HCT116 (cell line): ENCODE data around the gene LRCH2. TPM values are rescaled to one million over a fixed set of nuclear protein-coding genes. Genes with fewer than 3 reads are reported as not detected.

Experiments
- ATAC-seq: fragments of 200-7000 bp; cut with Tn5 transposase; 2 replicates; pipeline ENCODE4 v1.9.1; 2020; ENCODE audit warnings: mild to moderate bottlenecking, moderate library complexity
- BruUV-seq: library from RNA; stranded (reverse); fragments of 400-500 nt; replicated peaks from 2 replicates; lab custom pipeline; 2021; lab: Mats Ljungman, UMichigan
- CTCF ChIA-PET: fragments of 300-600 bp; sonication (Branson Sonifier 250); formaldehyde crosslinking; loops from one replicate; lab custom pipeline; 2021; ENCODE audit warnings: antibody characterized with exemption; lab: Charles Lee
- POLR2A ChIA-PET: fragments of 300-600, 350-600 bp; sonication (Branson Sonifier 250); formaldehyde crosslinking; loops from one replicate; lab custom pipeline; 2021; ENCODE audit warnings: antibody characterized with exemption; lab: Charles Lee
- RAD21 ChIA-PET, 2 experiments: fragments of 300-600 bp; sonication (Branson Sonifier 250); formaldehyde crosslinking; loops; one replicate each; lab custom pipeline; 2023; ENCODE audit warnings: low total read pairs in 2 of 2; ENCODE audit not compliant: uncharacterized antibody in 2 of 2, unreplicated experiment in 2 of 2, low non-redundant PET in 1 of 2; lab: Charles Lee
- DNase-seq: peaks from one replicate; pipeline ENCODE4 v3.0.0-alpha.2; 2010; ENCODE audit warnings: low read depth, low spot score
- H2AFZ ChIP-seq: fragments of 200-600 bp; shearing (Covaris generic), sonication (generic); 2 replicates; pipeline ENCODE4 v1.6.1; 2017; ENCODE audit warnings: low read depth, mixed run types, mixed read lengths, antibody characterized with exemption, low read length; ENCODE audit not compliant: poor library complexity, severe bottlenecking
- H3K27ac ChIP-seq: 2 replicates; pipeline ENCODE4 v1.5.1; 2012; ENCODE audit warnings: low read depth, low read length
- H3K27me3 ChIP-seq: fragments of 200-600 bp; sonication (generic); 2 replicates; pipeline ENCODE4 v1.6.1; 2016; ENCODE audit warnings: mixed run types, low read length, mixed read lengths; ENCODE audit not compliant: insufficient read depth
- H3K36me3 ChIP-seq, 2 experiments: fragments of 200-500 bp in 1 of 2; fragments of 200-600 bp in 1 of 2; sonication (Bioruptor generic) in 1 of 2; sonication (generic) in 1 of 2; 2 replicates each; pipeline versions ENCODE4 v1.5.1 to v1.6.1; 2014 to 2016; ENCODE audit warnings: low read length in 2 of 2, inconsistent platforms in 1 of 2, mixed read lengths in 1 of 2, mixed run types in 1 of 2; ENCODE audit not compliant: insufficient read depth in 2 of 2, control insufficient read depth in 1 of 2
- H3K4me1 ChIP-seq, 2 experiments: fragments of 200-600 bp in 1 of 2; sonication (generic) in 1 of 2; 2 replicates each; pipeline versions ENCODE4 v1.5.1 to v1.6.1; 2012 to 2017; ENCODE audit warnings: low read length in 2 of 2, inconsistent platforms in 1 of 2, mild to moderate bottlenecking in 1 of 2, mixed read lengths in 1 of 2, mixed run types in 1 of 2, moderate library complexity in 1 of 2; ENCODE audit not compliant: insufficient read depth in 2 of 2, control insufficient read depth in 1 of 2
- H3K4me2 ChIP-seq: fragments of 200-600 bp; sonication (generic); 2 replicates; pipeline ENCODE4 v1.6.1; 2017; ENCODE audit warnings: mixed run types, low read length, mixed read lengths
- H3K4me3 ChIP-seq, 2 experiments: fragments of 200-600 bp in 1 of 2; sonication (generic) in 1 of 2; replicated peaks in 1 of 2; 2 replicates each; pipeline ENCODE4 v1.5.1; 2011 to 2016; ENCODE audit warnings: low read length in 2 of 2, control low read depth in 1 of 2, low read depth in 1 of 2, mild to moderate bottlenecking in 1 of 2, mixed read lengths in 1 of 2, mixed run types in 1 of 2
- H3K79me2 ChIP-seq: fragments of 200-600 bp; sonication (generic); 2 replicates; pipeline ENCODE4 v1.6.1; 2017; ENCODE audit warnings: mild to moderate bottlenecking, mixed run types, low read length, moderate library complexity, mixed read lengths; ENCODE audit not compliant: insufficient read depth
- H3K9ac ChIP-seq: fragments of 200-600 bp; sonication (generic); 2 replicates; pipeline ENCODE4 v1.6.1; 2016; ENCODE audit warnings: low read length, mixed read lengths
- H3K9me2 ChIP-seq: fragments of 200-600 bp; sonication (generic), shearing (Covaris generic); 2 replicates; pipeline ENCODE4 v1.6.1; 2017; ENCODE audit warnings: mixed run types, mild to moderate bottlenecking, moderate library complexity; ENCODE audit not compliant: insufficient read depth
- H3K9me3 ChIP-seq, 2 experiments: fragments of 200-500 bp in 1 of 2; fragments of 200-600 bp in 1 of 2; sonication (Bioruptor generic) in 1 of 2; sonication (generic) in 1 of 2; 2 replicates each; pipeline ENCODE4 v1.6.1; 2014 to 2017; ENCODE audit warnings: low read length in 2 of 2, mixed read lengths in 2 of 2, inconsistent platforms in 1 of 2, low read depth in 1 of 2, mild to moderate bottlenecking in 1 of 2, mixed run types in 1 of 2, moderate library complexity in 1 of 2; ENCODE audit not compliant: control insufficient read depth in 1 of 2, insufficient read depth in 1 of 2
- H4K20me1 ChIP-seq: fragments of 200-600 bp; sonication (generic), shearing (Covaris generic); 2 replicates; pipeline ENCODE4 v1.6.1; 2017; ENCODE audit warnings: mixed run types, mild to moderate bottlenecking, moderate library complexity; ENCODE audit not compliant: insufficient read depth
- CEBPB ChIP-seq: IDR thresholded peaks from 2 replicates; pipeline ENCODE4 v1.6.1; 2012; ENCODE audit warnings: low read depth
- CTCF ChIP-seq, 3 experiments: fragments of 200-600 bp in 1 of 3; sonication (generic) in 1 of 3; IDR thresholded peaks in 2 of 3; conservative IDR thresholded peaks in 1 of 3; 2 replicates each; pipeline ENCODE4 v1.5.1; 2012 to 2017; ENCODE audit warnings: low read depth in 2 of 3, low read length in 2 of 3, antibody characterized with exemption in 1 of 3, borderline replicate concordance in 1 of 3, control low read depth in 1 of 3, mild to moderate bottlenecking in 1 of 3, mixed read lengths in 1 of 3, mixed run types in 1 of 3, moderate library complexity in 1 of 3; ENCODE audit not compliant: insufficient read depth in 1 of 3
- EGR1 ChIP-seq: IDR thresholded peaks from 2 replicates; pipeline ENCODE4 v1.6.1; 2012; ENCODE audit warnings: low read depth
- ELF1 ChIP-seq: IDR thresholded peaks from 2 replicates; pipeline ENCODE4 v1.6.1; 2012; ENCODE audit warnings: low read depth, borderline replicate concordance
- EZH2phosphoT487 ChIP-seq: fragments of 200-600 bp; IDR thresholded peaks from 2 replicates; pipeline ENCODE4 v1.6.1; 2018; ENCODE audit warnings: antibody characterized with exemption, borderline replicate concordance
- FOSL1 ChIP-seq: IDR thresholded peaks from 2 replicates; pipeline ENCODE4 v1.6.1; 2012; ENCODE audit warnings: low read depth
- SIN3A ChIP-seq: IDR thresholded peaks from 2 replicates; pipeline ENCODE4 v1.6.1; 2012; ENCODE audit warnings: low read depth
- SRF ChIP-seq: IDR thresholded peaks from 2 replicates; pipeline ENCODE4 v1.6.1; 2012; ENCODE audit warnings: low read depth
- ZFX ChIP-seq: fragments of 450-650 bp; IDR thresholded peaks from 2 replicates; pipeline ENCODE4 v1.6.1; 2017
- ZNF274 ChIP-seq: fragments of 200-500 bp; sonication (Bioruptor generic); IDR thresholded peaks from 2 replicates; pipeline ENCODE4 v1.6.1; 2014; ENCODE audit warnings: mild to moderate bottlenecking, low read depth, low read length, inconsistent platforms
- intact Hi-C: fragments of 100-400 bp; cut with micrococcal nuclease; formaldehyde crosslinking; loops from 2 replicates; pipeline ENCODE4 v1.10.0; 2022
- total RNA-seq: library from RNA; stranded (reverse); gene quantifications from one replicate; pipeline ENCODE4 v1.2.1, GENCODE V29; 2021; ENCODE audit not compliant: unreplicated experiment
- TF ChIP-seq, protein P1 (sequence below): IDR thresholded peaks from 2 replicates; pipeline ENCODE4 v1.6.1; 2011; ENCODE audit warnings: mild to moderate bottlenecking, low read length, moderate library complexity; ENCODE audit not compliant: insufficient replicate concordance; ENCODE audit errors: extremely low read depth
- TF ChIP-seq, protein P2 (sequence below): IDR thresholded peaks from 2 replicates; pipeline ENCODE4 v1.6.1; 2012; ENCODE audit warnings: low read depth
- TF ChIP-seq, protein P3 (sequence below): IDR thresholded peaks from 2 replicates; pipeline ENCODE4 v1.6.1; 2012

LRCH2 gene
- total RNA-seq, 1 experiment from 2014 or later = not detected

DNA sequence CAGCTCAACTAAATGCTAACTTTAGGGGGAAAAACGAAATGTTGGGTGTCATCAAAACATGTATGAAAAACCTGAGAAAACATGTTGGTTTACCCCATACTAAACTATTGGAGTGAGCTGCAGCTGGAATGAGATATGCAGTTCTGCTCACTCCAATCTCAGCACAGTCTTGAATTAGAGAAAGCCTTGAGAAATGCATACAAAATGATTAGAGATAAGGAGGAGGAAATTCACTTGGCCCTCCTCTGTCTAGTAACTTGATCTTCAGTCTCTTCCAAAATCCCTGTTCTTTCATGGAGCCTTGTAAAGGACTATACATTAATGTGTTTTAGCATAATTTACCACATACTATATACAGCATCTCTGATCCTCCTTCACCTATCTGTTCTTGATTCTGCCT lies 3.2 kb upstream of the LRCH2 start:
- H3K9ac ChIP-seq = no peak overlapping the region
- intact Hi-C loops = no loop called here
- H3K4me2 ChIP-seq = no peak overlapping the region
- RAD21 ChIA-PET = no interaction called here
- no peaks in the 10 kb centered on the region for H3K4me1 ChIP-seq
- no peaks in the 10 kb centered on the region for H3K9me2 ChIP-seq
- TF ChIP-seq EGR1 (no peak), ZNF274 (no peak), SIN3A (no peak), FOSL1 (no peak)
- TF ChIP-seq, protein P1, sequence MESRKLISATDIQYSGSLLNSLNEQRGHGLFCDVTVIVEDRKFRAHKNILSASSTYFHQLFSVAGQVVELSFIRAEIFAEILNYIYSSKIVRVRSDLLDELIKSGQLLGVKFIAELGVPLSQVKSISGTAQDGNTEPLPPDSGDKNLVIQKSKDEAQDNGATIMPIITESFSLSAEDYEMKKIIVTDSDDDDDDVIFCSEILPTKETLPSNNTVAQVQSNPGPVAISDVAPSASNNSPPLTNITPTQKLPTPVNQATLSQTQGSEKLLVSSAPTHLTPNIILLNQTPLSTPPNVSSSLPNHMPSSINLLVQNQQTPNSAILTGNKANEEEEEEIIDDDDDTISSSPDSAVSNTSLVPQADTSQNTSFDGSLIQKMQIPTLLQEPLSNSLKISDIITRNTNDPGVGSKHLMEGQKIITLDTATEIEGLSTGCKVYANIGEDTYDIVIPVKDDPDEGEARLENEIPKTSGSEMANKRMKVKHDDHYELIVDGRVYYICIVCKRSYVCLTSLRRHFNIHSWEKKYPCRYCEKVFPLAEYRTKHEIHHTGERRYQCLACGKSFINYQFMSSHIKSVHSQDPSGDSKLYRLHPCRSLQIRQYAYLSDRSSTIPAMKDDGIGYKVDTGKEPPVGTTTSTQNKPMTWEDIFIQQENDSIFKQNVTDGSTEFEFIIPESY = no peak
- H3K4me3 ChIP-seq = no peak overlapping the region
- H2AFZ ChIP-seq = no peak overlapping the region
- no TSS peak for BruUV-seq
- no peaks in the 10 kb centered on the region for H3K36me3 ChIP-seq
- H4K20me1 ChIP-seq = no peaks in the 10 kb centered on the region
- ATAC-seq = no peak
- POLR2A ChIA-PET = no interaction called here
- DNase-seq = no peak
- H3K9me3 ChIP-seq = no peaks in the 10 kb centered on the region
- no peak overlapping the region for H3K27ac ChIP-seq
- no peaks in the 10 kb centered on the region for H3K27me3 ChIP-seq
- no peaks in the 10 kb centered on the region for H3K79me2 ChIP-seq
- CTCF ChIA-PET = interaction anchor here (1.0 kb wide), 1 partner anchor 10 kb away, joined by 4 read pairs; no protein-coding TSS in a partner anchor

GRCh38 chrX:115236560-115236959 lies 2.7 kb upstream of the LRCH2 start:
- H3K27me3 ChIP-seq = no peaks in the 10 kb centered on the region
- no peak overlapping the region for H3K27ac ChIP-seq
- ChIA-PET RAD21 (no interaction called here), CTCF (interaction anchor here (1.0 kb wide), 1 partner anchor 10 kb away, joined by 4 read pairs; no protein-coding TSS in a partner anchor), POLR2A (no interaction called here)
- no peak for ATAC-seq
- H3K36me3 ChIP-seq = no peaks in the 10 kb centered on the region
- H3K9me3 ChIP-seq = no peaks in the 10 kb centered on the region
- H3K4me2 ChIP-seq = no peak overlapping the region
- H4K20me1 ChIP-seq = no peaks in the 10 kb centered on the region
- H2AFZ ChIP-seq = no peak overlapping the region
- no peaks in the 10 kb centered on the region for H3K9me2 ChIP-seq
- no peaks in the 10 kb centered on the region for H3K4me1 ChIP-seq
- intact Hi-C loops = no loop called here
- H3K79me2 ChIP-seq = no peaks in the 10 kb centered on the region
- H3K9ac ChIP-seq = no peak overlapping the region
- no peak for DNase-seq
- H3K4me3 ChIP-seq = no peak overlapping the region
- no TSS peak for BruUV-seq
- TF ChIP-seq, protein P2, sequence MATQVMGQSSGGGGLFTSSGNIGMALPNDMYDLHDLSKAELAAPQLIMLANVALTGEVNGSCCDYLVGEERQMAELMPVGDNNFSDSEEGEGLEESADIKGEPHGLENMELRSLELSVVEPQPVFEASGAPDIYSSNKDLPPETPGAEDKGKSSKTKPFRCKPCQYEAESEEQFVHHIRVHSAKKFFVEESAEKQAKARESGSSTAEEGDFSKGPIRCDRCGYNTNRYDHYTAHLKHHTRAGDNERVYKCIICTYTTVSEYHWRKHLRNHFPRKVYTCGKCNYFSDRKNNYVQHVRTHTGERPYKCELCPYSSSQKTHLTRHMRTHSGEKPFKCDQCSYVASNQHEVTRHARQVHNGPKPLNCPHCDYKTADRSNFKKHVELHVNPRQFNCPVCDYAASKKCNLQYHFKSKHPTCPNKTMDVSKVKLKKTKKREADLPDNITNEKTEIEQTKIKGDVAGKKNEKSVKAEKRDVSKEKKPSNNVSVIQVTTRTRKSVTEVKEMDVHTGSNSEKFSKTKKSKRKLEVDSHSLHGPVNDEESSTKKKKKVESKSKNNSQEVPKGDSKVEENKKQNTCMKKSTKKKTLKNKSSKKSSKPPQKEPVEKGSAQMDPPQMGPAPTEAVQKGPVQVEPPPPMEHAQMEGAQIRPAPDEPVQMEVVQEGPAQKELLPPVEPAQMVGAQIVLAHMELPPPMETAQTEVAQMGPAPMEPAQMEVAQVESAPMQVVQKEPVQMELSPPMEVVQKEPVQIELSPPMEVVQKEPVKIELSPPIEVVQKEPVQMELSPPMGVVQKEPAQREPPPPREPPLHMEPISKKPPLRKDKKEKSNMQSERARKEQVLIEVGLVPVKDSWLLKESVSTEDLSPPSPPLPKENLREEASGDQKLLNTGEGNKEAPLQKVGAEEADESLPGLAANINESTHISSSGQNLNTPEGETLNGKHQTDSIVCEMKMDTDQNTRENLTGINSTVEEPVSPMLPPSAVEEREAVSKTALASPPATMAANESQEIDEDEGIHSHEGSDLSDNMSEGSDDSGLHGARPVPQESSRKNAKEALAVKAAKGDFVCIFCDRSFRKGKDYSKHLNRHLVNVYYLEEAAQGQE = no peak
- TF ChIP-seq CEBPB (no peak), SRF (no peak), ZNF274 (no peak), ZFX (no peak), EZH2phosphoT487 (no peak), CTCF (IDR thresholded peaks at IDR 0.05 in 2 of 3, conservative IDR thresholded peaks at IDR 0.05 in 1 of 3; ENCODE audit: borderline replicate concordance in 1 of 3, insufficient read depth in 1 of 3, low read depth in 2 of 3, low read length in 2 of 3) (no peak), FOSL1 (no peak), ELF1 (no peak)
- TF ChIP-seq, protein P3, sequence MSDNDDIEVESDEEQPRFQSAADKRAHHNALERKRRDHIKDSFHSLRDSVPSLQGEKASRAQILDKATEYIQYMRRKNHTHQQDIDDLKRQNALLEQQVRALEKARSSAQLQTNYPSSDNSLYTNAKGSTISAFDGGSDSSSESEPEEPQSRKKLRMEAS = no peak
